ENCODE measurements around the gene RETREG2. TPM values are rescaled to one million over a fixed set of nuclear protein-coding genes. Genes with fewer than 3 reads are reported as not detected.

Gene RETREG2
- total and polyA plus RNA-seq, 2 donors from 2014 or later: 106 to 112 TPM

- FAIRE-seq (no peak), DNase-seq (peak in 1 of 5 donors; percentile 45)
- no peak overlapping the region for H3K4me3 ChIP-seq (ENCODE audit: low read length in 3 of 3)
- no peaks in the 10 kb centered on the region for H3K9me3 ChIP-seq (ENCODE audit: control insufficient read depth in 2 of 3, insufficient read depth in 1 of 3, low read length in 3 of 3)
- H3K36me3 ChIP-seq (ENCODE audit: control insufficient read depth in 2 of 3, insufficient read depth in 3 of 3, low read length in 3 of 3): peaks cover 0 to 19% (median 10%) of the 10 kb centered on the region in 3 donors
- H3K27ac ChIP-seq (ENCODE audit: low read depth in 2 of 2, low read length in 2 of 2): no peak overlapping the region
- intact Hi-C loops (cut with DNase I): no loop called here
- no peak overlapping the region for H3K9ac ChIP-seq (ENCODE audit: low read length in 3 of 3)
- H3K4me1 ChIP-seq (ENCODE audit: control insufficient read depth in 2 of 3, insufficient read depth in 2 of 3, low read depth in 1 of 3, low read length in 3 of 3): peaks cover 8 to 14% (median 9%) of the 10 kb centered on the region in 3 donors
- H3K27me3 ChIP-seq (ENCODE audit: control insufficient read depth, insufficient read depth, low read length): no peaks in the 10 kb centered on the region
- no peak for TF ChIP-seq CTCF (IDR thresholded peaks at IDR 0.05; ENCODE audit: borderline replicate concordance, extremely low read depth, insufficient read depth)
Observed at GRCh38 chr2:219205165-219205538, 27.1 kb downstream of the RETREG2 start.

GRCh38 chr2:219205981-219206327 is 27.9 kb downstream of the RETREG2 start:
- H3K36me3 ChIP-seq (ENCODE audit: control insufficient read depth in 2 of 3, insufficient read depth in 3 of 3, low read length in 3 of 3): peaks cover 0 to 19% (median 10%) of the 10 kb centered on the region in 3 donors
- H3K9me3 ChIP-seq (ENCODE audit: control insufficient read depth in 2 of 3, insufficient read depth in 1 of 3, low read length in 3 of 3): no peaks in the 10 kb centered on the region
- FAIRE-seq (no peak), DNase-seq (peak in 1 of 5 donors; percentile 1)
- peak overlapping the region; percentile 92 to 100 (median 96) for H3K9ac ChIP-seq (ENCODE audit: low read length in 3 of 3)
- peaks cover 8 to 14% (median 9%) of the 10 kb centered on the region in 3 donors for H3K4me1 ChIP-seq (ENCODE audit: control insufficient read depth in 2 of 3, insufficient read depth in 2 of 3, low read depth in 1 of 3, low read length in 3 of 3)
- no peak for TF ChIP-seq CTCF (IDR thresholded peaks at IDR 0.05; ENCODE audit: borderline replicate concordance, extremely low read depth, insufficient read depth)
- peak overlapping the region; percentile 96 to 97 for H3K27ac ChIP-seq (ENCODE audit: low read depth in 2 of 2, low read length in 2 of 2)
- H3K27me3 ChIP-seq (ENCODE audit: control insufficient read depth, insufficient read depth, low read length): no peaks in the 10 kb centered on the region
- peak overlapping the region; percentile 89 to 93 (median 92) for H3K4me3 ChIP-seq (ENCODE audit: low read length in 3 of 3)
- intact Hi-C loops (cut with DNase I): no loop called here

- peak within 1 kb of the TSS; percentile 89 to 93 (median 92) for H3K4me3 ChIP-seq (ENCODE audit: low read length in 3 of 3)
- intact Hi-C loops (cut with DNase I): no loop called here
- peak within 1 kb of the TSS; percentile 97 to 98 for H3K27ac ChIP-seq (ENCODE audit: low read depth in 2 of 2, low read length in 2 of 2)
- no peak for TF ChIP-seq CTCF (IDR thresholded peaks at IDR 0.05; ENCODE audit: borderline replicate concordance, extremely low read depth, insufficient read depth)
- FAIRE-seq (no peak), DNase-seq (peak; percentile 95 to 98 (median 98))
- H3K9ac ChIP-seq (ENCODE audit: low read length in 3 of 3): peak within 1 kb of the TSS; percentile 92 to 100 (median 96)
- no peaks in the 10 kb centered on the region for H3K9me3 ChIP-seq (ENCODE audit: control insufficient read depth in 2 of 3, insufficient read depth in 1 of 3, low read length in 3 of 3)
- no peaks in the 10 kb centered on the region for H3K27me3 ChIP-seq (ENCODE audit: control insufficient read depth, insufficient read depth, low read length)
- H3K36me3 ChIP-seq (ENCODE audit: control insufficient read depth in 2 of 3, insufficient read depth in 3 of 3, low read length in 3 of 3): peaks cover 0 to 19% (median 10%) of the 10 kb centered on the region in 3 donors
- H3K4me1 ChIP-seq (ENCODE audit: control insufficient read depth in 2 of 3, insufficient read depth in 2 of 3, low read depth in 1 of 3, low read length in 3 of 3): peaks cover 8 to 14% (median 9%) of the 10 kb centered on the region in 3 donors
Observed at GRCh38 chr2:219206328-219207133, 28.5 kb downstream of the RETREG2 start, which contains the start of gene ZFAND2B. Gene ZFAND2B (plus strand): TSS chr2:219206782. CDS start chr2:219206988, 206 bp downstream.

Data from kidney (tissue), 14 donors.